GM23248 (cell line): ENCODE results near the gene GSDME. TPM values are rescaled to one million over a fixed set of nuclear protein-coding genes. Genes with fewer than 3 reads are reported as not detected.

Experiments
- DNase-seq: peaks from one replicate; pipeline ENCODE4 v3.0.0-alpha.2; 2015
- H2AFZ ChIP-seq: fragments of 200-600 bp; sonication (generic); 2 replicates; pipeline ENCODE4 v1.6.1; 2016; ENCODE audit warnings: antibody characterized with exemption
- H3F3A ChIP-seq: fragments of 200-600 bp; sonication (generic); 2 replicates; pipeline ENCODE4 v1.6.1; 2016; ENCODE audit warnings: mild to moderate bottlenecking, antibody characterized with exemption, mixed run types; ENCODE audit not compliant: insufficient read depth
- H3K27ac ChIP-seq: fragments of 200-600 bp; sonication (generic); 2 replicates; pipeline ENCODE4 v1.5.1; 2016; ENCODE audit warnings: mild to moderate bottlenecking
- H3K27me3 ChIP-seq: fragments of 200-600 bp; sonication (generic); replicated peaks from 2 replicates; pipeline ENCODE4 v1.6.1; 2016; ENCODE audit warnings: mild to moderate bottlenecking; ENCODE audit not compliant: insufficient read depth
- H3K36me3 ChIP-seq: fragments of 200-600 bp; sonication (generic); 2 replicates; pipeline ENCODE4 v1.6.1; 2016; ENCODE audit warnings: low read depth, mild to moderate bottlenecking
- H3K4me1 ChIP-seq: fragments of 200-600 bp; sonication (generic); 2 replicates; pipeline ENCODE4 v1.6.1; 2016; ENCODE audit warnings: mild to moderate bottlenecking; ENCODE audit not compliant: insufficient read depth
- H3K4me2 ChIP-seq: fragments of 200-600 bp; sonication (generic); one replicate; pipeline ENCODE4 v1.6.1; 2016; ENCODE audit warnings: mild to moderate bottlenecking; ENCODE audit not compliant: unreplicated experiment
- H3K4me3 ChIP-seq: fragments of 200-600 bp; sonication (generic); 2 replicates; pipeline ENCODE4 v1.5.1; 2016; ENCODE audit warnings: mild to moderate bottlenecking
- H3K79me2 ChIP-seq: fragments of 200-600 bp; sonication (generic); 2 replicates; pipeline ENCODE4 v1.6.1; 2016; ENCODE audit warnings: mild to moderate bottlenecking; ENCODE audit not compliant: insufficient read depth
- H3K9ac ChIP-seq: fragments of 200-600 bp; sonication (generic); 2 replicates; pipeline ENCODE4 v1.6.1; 2016; ENCODE audit warnings: mild to moderate bottlenecking
- H3K9me2 ChIP-seq: fragments of 200-600 bp; sonication (generic); 2 replicates; pipeline ENCODE4 v1.6.1; 2016; ENCODE audit warnings: mixed run types, mild to moderate bottlenecking, moderate library complexity; ENCODE audit not compliant: insufficient read depth
- H3K9me3 ChIP-seq: fragments of 200-600 bp; sonication (generic); one replicate; pipeline ENCODE4 v1.6.1; 2017; ENCODE audit warnings: low read depth
- H4K20me1 ChIP-seq: fragments of 200-600 bp; sonication (generic); 2 replicates; pipeline ENCODE4 v1.6.0; 2016; ENCODE audit not compliant: insufficient read depth
- EZH2 ChIP-seq: fragments of 200-600 bp; sonication (generic); IDR thresholded peaks from 2 replicates; pipeline ENCODE4 v1.6.1; 2018; ENCODE audit warnings: antibody characterized with exemption, mild to moderate bottlenecking; ENCODE audit not compliant: insufficient read depth, poor library complexity, severe bottlenecking
- EZH2phosphoT487 ChIP-seq: fragments of 200-600 bp; sonication (generic); IDR thresholded peaks from 2 replicates; pipeline ENCODE4 v1.6.1; 2018; ENCODE audit warnings: antibody characterized with exemption, moderate library complexity, mild to moderate bottlenecking, low read depth; ENCODE audit not compliant: insufficient read depth
- WGBS, 2 experiments: methylation state at CpG; one replicate each; pipeline ENCODE4 v1.1.6; 2015 to 2017; ENCODE audit warnings: low lambda C conversion rate in 2 of 2, low coverage in 1 of 2; ENCODE audit errors: missing lambda C conversion rate in 2 of 2; 5-methylcytosine and 5-hydroxymethylcytosine counted together
- in situ Hi-C: fragments of 300-500 bp; cut with MboI; formaldehyde crosslinking; loops from 2 replicates; pipeline ENCODE4 v1.15.0; 2020
- polyA plus RNA-seq: library from polyadenylated mRNA; unstranded; fragments of >200 nt; fragmentation: Nextera tagmentation; extraction: Ambion mirVana; gene quantifications from 2 replicates; pipeline ENCODE4 v1.2.1, GENCODE V29; 2016
- total RNA-seq: library from RNA; depleted of rRNA; stranded (reverse); fragments of >200 nt; shearing (Covaris generic); gene quantifications from 2 replicates; pipeline ENCODE4 v1.2.3, GENCODE V29; 2014

GSDME gene
- total and polyA plus RNA-seq, 2 experiments from 2014 or later, result 39.4 to 49.4 TPM

DNA sequence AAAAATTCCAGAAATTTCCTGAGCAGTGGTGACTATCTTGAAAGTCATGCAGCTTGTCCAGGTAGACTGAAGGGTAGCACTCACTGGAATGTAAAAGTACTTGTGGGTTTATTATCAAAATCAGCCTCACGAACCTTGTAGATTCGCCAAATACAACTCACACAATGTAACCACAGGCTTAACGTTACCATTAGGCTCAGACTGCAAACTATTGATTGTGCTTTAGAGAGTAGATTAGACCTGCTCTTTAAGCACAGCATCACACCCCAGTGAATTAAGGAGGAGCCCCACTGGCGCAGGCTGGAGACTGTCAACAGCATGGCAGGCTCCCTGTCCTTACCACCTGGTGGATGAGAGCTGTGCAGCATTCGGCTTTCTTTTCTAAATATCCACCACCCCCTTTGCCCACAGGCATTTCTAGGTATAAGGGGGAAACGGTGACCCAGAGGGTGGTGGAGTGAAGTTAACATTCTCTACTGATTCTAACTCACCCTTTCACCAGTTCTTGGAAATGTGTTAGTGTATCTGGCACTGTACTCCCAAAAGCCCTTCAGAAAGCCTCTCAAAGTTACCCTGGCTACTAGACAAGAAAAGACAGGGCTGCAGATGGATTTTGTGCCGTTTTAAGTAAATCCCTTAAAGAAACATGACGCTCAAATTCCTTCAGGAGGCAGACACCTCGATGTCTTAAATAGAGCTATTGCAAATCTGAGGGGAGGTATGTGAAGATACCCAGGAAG lies 56.6 kb downstream of the GSDME start:
- Histone ChIP-seq H4K20me1 (no peaks in the 10 kb centered on the region), H3K9me2 (no peaks in the 10 kb centered on the region), H3F3A (peaks cover 21% of the 10 kb centered on the region), H3K4me1 (peaks cover 40% of the 10 kb centered on the region), H3K27me3 (no peaks in the 10 kb centered on the region), H2AFZ (no peak overlapping the region), H3K27ac (no peak overlapping the region), H3K36me3 (no peaks in the 10 kb centered on the region), H3K4me2 (peak overlapping the region; percentile 26), H3K79me2 (no peaks in the 10 kb centered on the region), H3K9ac (no peak overlapping the region), H3K9me3 (no peaks in the 10 kb centered on the region), H3K4me3 (no peak overlapping the region)
- TF ChIP-seq EZH2phosphoT487 (no peak), EZH2 (no peak)
- DNase-seq, result no peak
- in situ Hi-C loops, result no loop called here
- WGBS, 2 experiments, result 70 to 72% methylated on average over 9 of the region's 9 CpGs

DNA sequence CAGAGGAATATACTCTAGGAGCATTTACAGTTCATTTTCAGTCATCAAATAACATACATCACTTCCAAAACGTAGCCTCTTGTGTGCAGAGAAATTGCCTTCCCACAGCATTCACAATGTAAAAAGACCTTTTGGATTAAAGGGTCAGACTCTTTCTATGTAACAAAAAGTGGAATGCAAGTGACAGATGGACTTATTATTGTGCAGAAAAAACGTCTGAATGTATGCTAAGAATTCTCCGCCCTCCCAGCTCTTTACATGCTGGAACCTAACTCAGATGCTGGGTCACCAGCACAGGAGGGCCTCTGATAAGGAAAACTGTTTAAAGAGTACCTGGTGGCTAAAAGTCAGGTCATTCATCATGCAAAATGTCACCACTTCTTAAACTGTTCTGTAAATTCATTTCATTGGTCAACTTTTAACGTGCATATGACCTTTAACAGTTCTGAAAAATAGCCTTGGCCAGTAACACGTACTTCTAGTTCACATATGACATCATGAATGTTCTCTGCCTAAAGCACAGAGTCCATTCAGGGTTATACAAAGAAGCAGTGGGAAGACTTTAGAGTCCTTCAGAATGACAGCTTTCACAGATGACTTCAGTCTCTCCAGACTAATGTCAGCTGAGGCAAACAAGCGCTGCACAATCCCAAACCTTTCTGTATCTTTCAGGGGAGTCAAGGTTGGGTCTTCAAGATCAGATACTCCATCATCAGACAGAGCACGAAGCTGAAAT lies 58.6 kb downstream of the GSDME start:
- Histone ChIP-seq H3K9ac (no peak overlapping the region), H3K4me3 (no peak overlapping the region), H3K36me3 (no peaks in the 10 kb centered on the region), H3K27ac (no peak overlapping the region), H3K27me3 (no peaks in the 10 kb centered on the region), H3K9me3 (no peaks in the 10 kb centered on the region), H3K79me2 (no peaks in the 10 kb centered on the region), H3F3A (peaks cover 21% of the 10 kb centered on the region), H4K20me1 (no peaks in the 10 kb centered on the region), H3K4me2 (no peak overlapping the region), H2AFZ (no peak overlapping the region), H3K9me2 (no peaks in the 10 kb centered on the region), H3K4me1 (peaks cover 39% of the 10 kb centered on the region)
- TF ChIP-seq EZH2 (no peak), EZH2phosphoT487 (no peak)
- in situ Hi-C loops, result no loop called here
- no peak for DNase-seq
- 81 to 83% methylated on average over 7 of the region's 7 CpGs for WGBS, 2 experiments

DNA sequence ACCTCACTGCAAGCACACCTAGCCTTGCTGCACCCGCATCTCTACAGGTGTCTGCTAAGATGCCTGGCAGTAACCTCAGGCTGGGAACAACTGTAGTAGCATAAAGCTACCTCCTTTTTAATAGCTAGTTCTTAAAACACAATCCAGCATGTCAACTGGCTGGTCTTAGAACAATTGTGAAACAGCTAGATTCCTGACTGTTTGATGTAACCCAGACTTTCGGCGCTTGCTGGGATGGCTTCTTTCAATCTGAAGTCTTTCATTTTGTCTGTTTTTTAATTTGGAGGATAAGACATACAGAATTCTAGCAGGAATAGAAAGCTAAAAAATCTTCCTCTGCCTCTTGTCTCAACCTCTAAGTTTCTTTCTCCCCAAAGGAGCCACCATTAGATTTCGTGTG lies 59.8 kb downstream of the GSDME start:
- no peak overlapping the region for H3K4me2 ChIP-seq
- no peaks in the 10 kb centered on the region for H3K9me2 ChIP-seq
- H3K9me3 ChIP-seq, result no peaks in the 10 kb centered on the region
- in situ Hi-C loops, result no loop called here
- H2AFZ ChIP-seq, result no peak overlapping the region
- no peak overlapping the region for H3K4me3 ChIP-seq
- 92 to 94% methylated on average over 4 of the region's 4 CpGs for WGBS, 2 experiments
- DNase-seq, result no peak
- no peaks in the 10 kb centered on the region for H3K27me3 ChIP-seq
- H3K27ac ChIP-seq, result no peak overlapping the region
- H3K9ac ChIP-seq, result no peak overlapping the region
- H3K36me3 ChIP-seq, result no peaks in the 10 kb centered on the region
- peaks cover 26% of the 10 kb centered on the region for H3K4me1 ChIP-seq
- TF ChIP-seq EZH2phosphoT487, result no peak
- no peak for TF ChIP-seq EZH2
- H3K79me2 ChIP-seq, result no peaks in the 10 kb centered on the region
- peaks cover 18% of the 10 kb centered on the region for H3F3A ChIP-seq
- no peaks in the 10 kb centered on the region for H4K20me1 ChIP-seq

DNA sequence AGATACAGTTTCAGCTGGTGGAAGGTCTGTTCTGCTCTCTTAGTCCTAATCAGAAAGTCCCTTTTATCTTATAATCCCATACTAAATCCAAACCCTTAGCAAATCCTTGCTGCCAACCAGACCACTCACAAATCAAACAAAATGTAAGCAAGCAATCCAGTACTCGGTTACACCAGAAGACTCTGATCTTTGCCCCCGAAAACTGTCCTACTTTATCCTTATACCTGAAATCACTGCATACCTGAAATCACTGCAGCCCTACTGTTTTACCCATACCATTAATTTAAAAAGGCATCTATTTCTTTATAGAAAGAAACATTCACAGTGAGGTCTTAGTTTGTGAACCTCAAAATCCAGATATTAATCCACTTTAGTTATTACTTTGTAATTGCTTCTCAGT lies 64.7 kb downstream of the GSDME start:
- H3K9me2 ChIP-seq, result no peaks in the 10 kb centered on the region
- no peak overlapping the region for H3K4me3 ChIP-seq
- in situ Hi-C loops, result no loop called here
- no peak overlapping the region for H3K9ac ChIP-seq
- DNase-seq, result no peak
- no peaks in the 10 kb centered on the region for H3K9me3 ChIP-seq
- H3K4me2 ChIP-seq, result no peak overlapping the region
- no peaks in the 10 kb centered on the region for H4K20me1 ChIP-seq
- no peaks in the 10 kb centered on the region for H3K4me1 ChIP-seq
- no peak for TF ChIP-seq EZH2
- TF ChIP-seq EZH2phosphoT487, result no peak
- 91 to 94% methylated on average over 2 of the region's 2 CpGs for WGBS, 2 experiments
- H2AFZ ChIP-seq, result no peak overlapping the region
- H3K36me3 ChIP-seq, result no peaks in the 10 kb centered on the region
- H3K27ac ChIP-seq, result no peak overlapping the region
- H3K27me3 ChIP-seq, result no peaks in the 10 kb centered on the region
- H3F3A ChIP-seq, result no peaks in the 10 kb centered on the region
- H3K79me2 ChIP-seq, result no peaks in the 10 kb centered on the region
